SIG-M5 (cell line): ENCODE data around the gene IL12A.

Experiments
- DNase-seq: peaks from one replicate; lab custom pipeline; 2025; lab: John Stamatoyannopoulos, UW

Gene IL12A

GRCh38 chr3:160027541-160028195 is 39.0 kb downstream of the IL12A start:
- DNase-seq, result no peak

DNA sequence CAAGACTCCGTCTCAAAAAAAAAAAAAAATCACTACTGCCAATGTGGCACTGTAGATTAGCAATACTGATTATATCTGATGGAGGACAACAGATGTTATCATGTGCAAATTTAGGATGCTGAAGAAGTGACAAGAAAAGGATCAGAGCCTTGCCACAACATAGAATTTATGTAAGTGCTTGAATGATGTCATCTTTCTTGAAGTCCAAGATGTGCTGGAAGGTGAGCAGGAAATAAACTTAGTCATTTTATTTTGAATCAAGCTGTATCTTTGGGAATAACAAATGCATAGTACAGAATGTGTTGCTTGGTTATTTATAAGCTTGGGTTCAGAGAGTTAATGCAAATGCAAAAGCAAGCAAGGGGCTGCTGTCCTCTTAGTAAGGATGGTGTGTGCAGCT is 47.1 kb downstream of the IL12A start:
- no peak for DNase-seq

DNA sequence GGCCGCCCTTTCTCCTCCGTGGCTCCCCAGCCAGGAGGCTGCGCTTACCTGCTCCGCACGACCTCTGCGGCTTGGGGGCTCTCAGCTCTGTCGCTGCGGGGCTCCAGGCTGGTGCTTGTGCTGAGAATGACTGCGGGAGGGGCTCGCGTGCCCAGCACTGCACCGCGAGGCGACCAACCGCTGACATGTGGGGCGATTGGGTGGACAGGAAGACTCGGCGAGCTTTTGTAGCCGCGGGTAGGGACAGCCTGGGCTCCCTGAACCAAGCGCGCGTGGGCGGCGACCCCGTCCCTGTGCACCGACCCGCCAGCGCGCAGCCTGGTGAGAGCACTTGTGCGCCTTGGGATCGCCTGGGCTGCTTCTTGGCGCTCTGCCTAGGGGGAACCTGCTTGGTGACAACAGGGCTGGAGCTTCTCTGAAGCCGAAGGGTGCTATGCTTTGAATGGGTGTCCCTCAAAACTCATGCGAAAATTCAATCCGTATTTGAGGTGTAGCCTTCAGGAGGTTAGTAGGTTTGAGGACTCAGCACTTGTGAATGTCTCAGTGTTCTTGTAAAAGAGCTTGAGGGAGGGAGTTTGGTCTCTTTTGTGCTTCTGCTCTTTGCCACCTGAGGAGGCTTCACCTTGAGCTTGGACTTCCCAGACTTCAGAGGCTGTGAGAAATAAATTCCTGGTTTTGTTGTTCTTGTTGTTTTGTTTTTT is 50.4 kb downstream of the IL12A start:
- DNase-seq, result no peak

DNA sequence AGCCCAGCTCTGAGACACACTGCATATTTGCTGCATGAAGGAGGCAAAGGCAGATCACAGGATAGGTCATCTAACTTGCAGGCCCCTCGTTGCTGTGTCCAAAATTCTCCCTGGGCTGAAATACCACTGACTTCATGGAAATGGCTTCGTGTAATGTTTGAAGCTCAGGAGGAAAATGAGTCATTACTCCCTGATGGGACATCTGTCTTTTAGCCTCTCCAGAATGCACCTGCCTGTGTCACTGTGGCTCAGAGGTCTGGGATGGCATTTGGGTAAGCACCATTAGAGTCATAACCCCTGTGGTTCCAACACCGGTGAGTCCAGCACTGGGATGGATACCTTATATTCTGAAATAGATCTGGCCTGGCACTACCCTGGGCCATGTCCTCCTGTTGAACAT is 51.5 kb downstream of the IL12A start:
- no peak for DNase-seq

DNA sequence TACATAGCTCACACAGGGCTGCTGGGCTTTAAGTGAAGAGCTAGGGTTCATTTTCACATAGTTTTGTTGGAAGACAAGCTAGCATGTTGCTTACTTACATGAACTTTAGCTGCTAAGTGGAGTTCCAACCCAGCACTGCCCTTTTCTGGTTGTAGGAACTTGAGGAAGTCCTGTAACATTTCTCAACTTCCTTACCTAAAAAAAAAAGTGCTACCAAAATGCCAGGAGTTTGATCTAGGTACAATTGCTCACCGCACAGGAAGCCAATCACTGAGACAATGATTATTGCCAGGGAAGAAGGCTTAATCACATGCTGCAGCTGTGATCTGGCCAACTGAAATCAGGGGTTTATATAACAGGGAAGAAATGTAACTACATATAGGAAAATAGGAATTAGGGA is 52.8 kb downstream of the IL12A start:
- DNase-seq, result no peak

DNA sequence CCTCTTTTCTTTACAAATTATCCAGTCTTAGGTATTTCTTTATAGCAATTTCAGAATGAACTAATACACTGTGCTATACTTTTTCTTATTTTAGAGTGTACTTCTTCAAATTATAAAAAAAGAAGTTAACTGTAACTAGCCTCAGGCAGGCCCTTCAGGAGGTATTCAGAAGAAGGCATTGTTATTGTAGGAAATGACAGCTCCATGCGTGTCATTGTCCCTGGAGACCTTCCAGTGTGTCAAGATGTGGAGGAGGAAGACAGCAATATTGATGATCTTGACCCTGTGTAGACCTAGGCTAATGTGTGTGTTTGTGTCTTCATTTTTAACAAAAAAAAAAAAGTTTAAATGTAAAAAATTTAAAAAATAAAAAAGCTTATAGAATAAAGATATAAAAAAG is 55.5 kb downstream of the IL12A start:
- DNase-seq, result no peak
